ENCODE measurements around the gene SLC13A1. TPM values are rescaled to one million over a fixed set of nuclear protein-coding genes. Genes with fewer than 3 reads are reported as not detected.

The SLC13A1 gene
- total and polyA plus RNA-seq, 4 donors, result not detected

GRCh38 chr7:123170333-123171246 is 29.2 kb downstream of the SLC13A1 start:
- Histone ChIP-seq H3K4me1 (ENCODE audit: control insufficient read depth in 5 of 5, insufficient read depth in 5 of 5, low read length in 5 of 5) (no peaks in the 10 kb centered on the region), H3K27ac (ENCODE audit: low read depth in 1 of 2, low read length in 1 of 2) (no peak overlapping the region), H3K9me3 (ENCODE audit: control insufficient read depth in 4 of 4, insufficient read depth in 3 of 4, low read length in 3 of 4) (no peaks in the 10 kb centered on the region), H3K27me3 (ENCODE audit: control insufficient read depth in 3 of 3, insufficient read depth in 3 of 3, low read length in 2 of 3) (no peaks in the 10 kb centered on the region), H3K9ac (ENCODE audit: insufficient read depth in 1 of 2, low read length in 2 of 2) (no peak overlapping the region), H3K4me3 (no peak overlapping the region), H3K36me3 (ENCODE audit: control insufficient read depth in 4 of 4, insufficient read depth in 4 of 4, low read length in 4 of 4) (no peaks in the 10 kb centered on the region)
- ATAC-seq (ENCODE audit: insufficient read depth, low FRiP score) (no peak), DNase-seq (no peak)
- TF ChIP-seq, protein P1, sequence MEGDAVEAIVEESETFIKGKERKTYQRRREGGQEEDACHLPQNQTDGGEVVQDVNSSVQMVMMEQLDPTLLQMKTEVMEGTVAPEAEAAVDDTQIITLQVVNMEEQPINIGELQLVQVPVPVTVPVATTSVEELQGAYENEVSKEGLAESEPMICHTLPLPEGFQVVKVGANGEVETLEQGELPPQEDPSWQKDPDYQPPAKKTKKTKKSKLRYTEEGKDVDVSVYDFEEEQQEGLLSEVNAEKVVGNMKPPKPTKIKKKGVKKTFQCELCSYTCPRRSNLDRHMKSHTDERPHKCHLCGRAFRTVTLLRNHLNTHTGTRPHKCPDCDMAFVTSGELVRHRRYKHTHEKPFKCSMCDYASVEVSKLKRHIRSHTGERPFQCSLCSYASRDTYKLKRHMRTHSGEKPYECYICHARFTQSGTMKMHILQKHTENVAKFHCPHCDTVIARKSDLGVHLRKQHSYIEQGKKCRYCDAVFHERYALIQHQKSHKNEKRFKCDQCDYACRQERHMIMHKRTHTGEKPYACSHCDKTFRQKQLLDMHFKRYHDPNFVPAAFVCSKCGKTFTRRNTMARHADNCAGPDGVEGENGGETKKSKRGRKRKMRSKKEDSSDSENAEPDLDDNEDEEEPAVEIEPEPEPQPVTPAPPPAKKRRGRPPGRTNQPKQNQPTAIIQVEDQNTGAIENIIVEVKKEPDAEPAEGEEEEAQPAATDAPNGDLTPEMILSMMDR (IDR thresholded peaks at IDR 0.05; ENCODE audit: control extremely low read depth, extremely low read depth), result no peak
- 88 to 92% methylated on average over 15 of the region's 15 CpGs for WGBS, 2 donors

GRCh38 chr7:123169065-123169464 is 30.7 kb downstream of the SLC13A1 start:
- TF ChIP-seq, protein P1 (IDR thresholded peaks at IDR 0.05; ENCODE audit: control extremely low read depth, extremely low read depth), result no peak
- no peak overlapping the region for H3K27ac ChIP-seq (ENCODE audit: low read depth in 1 of 2, low read length in 1 of 2)
- H3K9me3 ChIP-seq (ENCODE audit: control insufficient read depth in 4 of 4, insufficient read depth in 3 of 4, low read length in 3 of 4), result no peaks in the 10 kb centered on the region
- no peak overlapping the region for H3K4me3 ChIP-seq
- H3K36me3 ChIP-seq (ENCODE audit: control insufficient read depth in 4 of 4, insufficient read depth in 4 of 4, low read length in 4 of 4), result no peaks in the 10 kb centered on the region
- ATAC-seq (ENCODE audit: insufficient read depth, low FRiP score) (no peak), DNase-seq (no peak)
- H3K27me3 ChIP-seq (ENCODE audit: control insufficient read depth in 3 of 3, insufficient read depth in 3 of 3, low read length in 2 of 3), result no peaks in the 10 kb centered on the region
- no peaks in the 10 kb centered on the region for H3K4me1 ChIP-seq (ENCODE audit: control insufficient read depth in 5 of 5, insufficient read depth in 5 of 5, low read length in 5 of 5)
- WGBS, 2 donors, result 90 to 93% methylated on average over 8 of the region's 8 CpGs
- no peak overlapping the region for H3K9ac ChIP-seq (ENCODE audit: insufficient read depth in 1 of 2, low read length in 2 of 2)

- H3K9ac ChIP-seq (ENCODE audit: insufficient read depth in 1 of 2, low read length in 2 of 2), result no peak overlapping the region
- no peaks in the 10 kb centered on the region for H3K9me3 ChIP-seq (ENCODE audit: control insufficient read depth in 4 of 4, insufficient read depth in 3 of 4, low read length in 3 of 4)
- no peak overlapping the region for H3K4me3 ChIP-seq
- TF ChIP-seq, protein P1 (IDR thresholded peaks at IDR 0.05; ENCODE audit: control extremely low read depth, extremely low read depth), result no peak
- no peaks in the 10 kb centered on the region for H3K36me3 ChIP-seq (ENCODE audit: control insufficient read depth in 4 of 4, insufficient read depth in 4 of 4, low read length in 4 of 4)
- DNase-seq, result no peak
- no peaks in the 10 kb centered on the region for H3K4me1 ChIP-seq (ENCODE audit: control insufficient read depth in 5 of 5, insufficient read depth in 5 of 5, low read length in 5 of 5)
- no peak overlapping the region for H3K27ac ChIP-seq (ENCODE audit: low read depth in 1 of 2, low read length in 1 of 2)
- no peak for ATAC-seq (ENCODE audit: insufficient read depth, low FRiP score)
- H3K27me3 ChIP-seq (ENCODE audit: control insufficient read depth in 3 of 3, insufficient read depth in 3 of 3, low read length in 2 of 3), result no peaks in the 10 kb centered on the region
Observed at GRCh38 chr7:123157606-123158005, 42.2 kb downstream of the SLC13A1 start.
